HepG2 (cell line): ENCODE results near the gene SPRYD3. TPM values are rescaled to one million over a fixed set of nuclear protein-coding genes. Genes with fewer than 3 reads are reported as not detected.

Source experiments
- ATAC-seq: fragments of 200-7000 bp; cut with Tn5 transposase; 3 replicates; pipeline ENCODE4 v1.9.1; 2020; ENCODE audit warnings: mild to moderate bottlenecking, moderate library complexity
- BruUV-seq: library from RNA; stranded (reverse); fragments of 400-500 nt; replicated peaks from 2 replicates; lab custom pipeline; 2021; lab: Mats Ljungman, UMichigan
- CTCF ChIA-PET: fragments of 300-600 bp; formaldehyde crosslinking; extraction: SDS; loops from one replicate; lab custom pipeline; 2021; ENCODE audit warnings: low total read pairs, inconsistent platforms, low intra/inter-chr PET ratio; lab: Yijun Ruan, JAX
- POLR2A ChIA-PET: fragments of 350-600 bp; sonication (Branson Sonifier 250); formaldehyde crosslinking; loops from one replicate; lab custom pipeline; 2020; ENCODE audit warnings: antibody characterized with exemption, inconsistent platforms; lab: Yijun Ruan, JAX
- DNase-seq: peaks from one replicate; pipeline ENCODE4 v3.0.0-alpha.2; 2015; ENCODE audit warnings: low spot score
- FAIRE-seq: peaks from 3 replicates; lab custom pipeline; 2011; peaks lifted over from hg19 to GRCh38; lab: Jason Lieb, UNC
- H2AFZ ChIP-seq: one replicate; pipeline ENCODE4 v1.6.1; 2011; ENCODE audit warnings: low read length, inconsistent platforms
- H3K27ac ChIP-seq: fragments of 300-600 bp; 3 replicates; pipeline ENCODE4 v1.8.0; 2011; ENCODE audit warnings: mixed run types, mild to moderate bottlenecking, mixed read lengths, low read length, inconsistent platforms; ENCODE audit not compliant: insufficient read depth; ENCODE audit errors: extremely low read length
- H3K27me3 ChIP-seq, 2 experiments: fragments of 200-600 bp in 1 of 2; 2 replicates in 1 of 2; 3 replicates in 1 of 2; pipeline versions ENCODE4 v1.6.0 to v1.8.0; 2011; ENCODE audit warnings: low read length in 2 of 2, mild to moderate bottlenecking in 2 of 2, moderate library complexity in 2 of 2, inconsistent platforms in 1 of 2; ENCODE audit not compliant: insufficient read depth in 2 of 2, control insufficient read depth in 1 of 2
- H3K36me3 ChIP-seq, 2 experiments: fragments of 200-600 bp in 1 of 2; replicated peaks in 1 of 2; 2 replicates in 1 of 2; 3 replicates in 1 of 2; pipeline versions ENCODE4 v1.5.1 to v1.8.0; 2011; ENCODE audit warnings: low read length in 2 of 2, inconsistent platforms in 1 of 2; ENCODE audit not compliant: insufficient read depth in 2 of 2, control insufficient read depth in 1 of 2
- H3K4me1 ChIP-seq: 2 replicates; pipeline ENCODE4 v1.5.1; 2012; ENCODE audit warnings: low read length, inconsistent platforms; ENCODE audit not compliant: insufficient read depth
- H3K4me2 ChIP-seq: 2 replicates; pipeline ENCODE4 v1.6.0; 2011; ENCODE audit warnings: low read depth, low read length, inconsistent platforms
- H3K4me3 ChIP-seq, 3 experiments: fragments of 200-600 bp in 1 of 3; sonication (generic), shearing (Covaris generic) in 1 of 3; replicated peaks in 1 of 3; 2 replicates each; pipeline ENCODE4 v1.5.1; 2011 to 2016; ENCODE audit warnings: low read length in 3 of 3, inconsistent platforms in 2 of 3, low read depth in 2 of 3, mild to moderate bottlenecking in 2 of 3, control low read depth in 1 of 3, mixed read lengths in 1 of 3; ENCODE audit not compliant: insufficient read depth in 1 of 3
- H3K79me2 ChIP-seq: one replicate; pipeline ENCODE4 v1.6.1; 2011; ENCODE audit warnings: low read length, inconsistent platforms; ENCODE audit not compliant: insufficient read depth
- H3K9ac ChIP-seq: 2 replicates; pipeline ENCODE4 v1.6.0; 2011; ENCODE audit warnings: mild to moderate bottlenecking, low read depth, low read length, inconsistent platforms; ENCODE audit not compliant: insufficient read depth
- H3K9me3 ChIP-seq: 2 replicates; pipeline ENCODE4 v1.5.1; 2012; ENCODE audit warnings: mild to moderate bottlenecking, low read length
- H4K20me1 ChIP-seq: 2 replicates; pipeline ENCODE4 v1.6.0; 2011; ENCODE audit warnings: inconsistent platforms, mild to moderate bottlenecking, low read length, moderate library complexity; ENCODE audit not compliant: insufficient read depth
- ARID2 ChIP-seq: sonication (generic); formaldehyde crosslinking; IDR thresholded peaks from 2 replicates; pipeline ENCODE4 v1.8.1; 2022; ENCODE audit warnings: mild to moderate bottlenecking, missing genetic modification reagents, borderline replicate concordance
- ARID4A ChIP-seq: sonication (generic); formaldehyde crosslinking; IDR thresholded peaks from 2 replicates; pipeline ENCODE4 v1.5.0; 2020; ENCODE audit warnings: mild to moderate bottlenecking, missing genetic modification reagents, borderline replicate concordance
- HNF1B ChIP-seq: sonication (generic); formaldehyde crosslinking; IDR thresholded peaks from 2 replicates; pipeline ENCODE4 v1.5.1; 2020; ENCODE audit warnings: mild to moderate bottlenecking, moderate library complexity, missing genetic modification reagents
- RBFOX2 ChIP-seq: fragments of 200-400 bp; formaldehyde crosslinking; IDR thresholded peaks from 2 replicates; pipeline ENCODE4 v1.6.1; 2017; ENCODE audit warnings: low read depth, mild to moderate bottlenecking, low read length
- RBM39 ChIP-seq: fragments of 200-400 bp; formaldehyde crosslinking; IDR thresholded peaks from one replicate; pipeline ENCODE4 v1.6.1; 2018; ENCODE audit warnings: antibody characterized with exemption, mild to moderate bottlenecking, low read depth, low read length; ENCODE audit not compliant: poor library complexity, severe bottlenecking
- SMAD3 ChIP-seq: sonication (generic); formaldehyde crosslinking; IDR thresholded peaks from 2 replicates; pipeline ENCODE4 v1.4.0; 2020; ENCODE audit warnings: missing genetic modification reagents
- SYNCRIP ChIP-seq: fragments of 200-400 bp; formaldehyde crosslinking; IDR thresholded peaks from 2 replicates; pipeline ENCODE4 v1.6.1; 2018; ENCODE audit warnings: mild to moderate bottlenecking, low read depth, low read length; ENCODE audit not compliant: insufficient read depth
- WGBS: methylation state at CpG from one replicate; pipeline ENCODE4 v1.1.6; 2017; ENCODE audit warnings: low lambda C conversion rate; 5-methylcytosine and 5-hydroxymethylcytosine counted together
- in situ Hi-C: cut with HindIII; loops from 2 replicates; pipeline ENCODE4 v1.10.0; 2017; ENCODE audit warnings: low pct_unique_long_range_greater_than_20kb; ENCODE audit not compliant: extremely low pct_ligation_motif_present
- intact Hi-C: fragments of 100-400 bp; cut with micrococcal nuclease; formaldehyde crosslinking; loops from one replicate; pipeline ENCODE4 v1.10.0; 2022; ENCODE audit not compliant: unreplicated experiment
- polyA plus RNA-seq, 8 experiments: library from polyadenylated mRNA; depleted of rRNA in 3 of 8; stranded (reverse) in 7 of 8; unstranded in 1 of 8; fragments of >200 nt; fragmentation: Illumina TruSeq in 4 of 8; extraction: Trizol in 4 of 8; gene quantifications; 2 replicates each; pipeline versions ENCODE4 v1.2.1 to v1.2.3, GENCODE V29; 2011 to 2016; ENCODE audit warnings: low read depth in 4 of 8, missing spikeins in 1 of 8, mixed read lengths in 1 of 8; ENCODE audit not compliant: insufficient read depth in 1 of 8
- total RNA-seq, 5 experiments: library from RNA; depleted of rRNA; stranded (reverse); fragments of >200 nt; fragmentation: Illumina TruSeq; extraction: Trizol; gene quantifications; 2 replicates each; pipeline ENCODE4 v1.2.3, GENCODE V29; 2016; ENCODE audit warnings: low read depth in 1 of 5

Gene SPRYD3
- total and polyA plus RNA-seq, 2 of the 13 experiments (the other 11 are each of a cell fraction or from before 2014, with no cell fraction given), result 9.0 to 9.2 TPM

- Histone ChIP-seq H3K27me3 (no peaks in the 10 kb centered on the region), H3K4me3 (no peak overlapping the region), H2AFZ (no peak overlapping the region), H3K79me2 (no peaks in the 10 kb centered on the region), H3K9me3 (no peaks in the 10 kb centered on the region), H4K20me1 (no peaks in the 10 kb centered on the region), H3K27ac (no peak overlapping the region), H3K4me1 (peaks cover 35% of the 10 kb centered on the region), H3K9ac (no peak overlapping the region), H3K36me3 (peaks cover 0 to 18% of the 10 kb centered on the region in 2 experiments; a peak in 2 of 5 replicates), H3K4me2 (no peak overlapping the region)
- POLR2A ChIA-PET, result interaction anchor here (1.0 to 3.4 kb wide), 4 partner anchors 10 to 16 kb away, joined by 3 to 43 read pairs (median 21); partner anchors contain the start of genes SPRYD3 and TNS2
- no peak for DNase-seq
- WGBS, result 97% methylated on average over 9 of the region's 14 CpGs
- intact Hi-C loops (no loop called here), in situ Hi-C loops (loop anchor here (5.0 kb wide), 2 partner anchors 39 to 129 kb away; partner anchors contain the start of gene SOAT2)
- BruUV-seq, result no TSS peak
- CTCF ChIA-PET, result no interaction called here
- TF ChIP-seq RBFOX2, result 0 out of 2 replicates have a peak, but pooled peaks have one; percentile 23
- no peak for TF ChIP-seq SMAD3 (CRISPR knock-in tag)
- no peak for ATAC-seq
- no peak for FAIRE-seq
Observed at GRCh38 chr12:53062977-53063707, 16.0 kb downstream of the SPRYD3 start.

GRCh38 chr12:53062011-53062961, 16.9 kb downstream of the SPRYD3 start:
- peak overlapping the region in 1 of 3 experiments; percentile 18; a peak in 1 of 6 replicates for H3K4me3 ChIP-seq
- no peaks in the 10 kb centered on the region for H4K20me1 ChIP-seq
- H3K27ac ChIP-seq, result peak overlapping the region; percentile 61
- no peaks in the 10 kb centered on the region for H3K9me3 ChIP-seq
- no peak for ATAC-seq
- in situ Hi-C loops, result loop anchor here (5.0 kb wide), 2 partner anchors 40 to 130 kb away; partner anchors contain the start of gene SOAT2
- H3K4me1 ChIP-seq, result peaks cover 35% of the 10 kb centered on the region
- H3K36me3 ChIP-seq, result peaks cover 0 to 18% of the 10 kb centered on the region in 2 experiments; a peak in 2 of 5 replicates
- ChIA-PET CTCF (no interaction called here), POLR2A (interaction anchor here (0.7 to 3.4 kb wide), 10 partner anchors 9 to 233 kb away, joined by 3 to 50 read pairs (median 6); partner anchors contain the start of genes CSAD, EIF4B, PFDN5 and SOAT2)
- no peaks in the 10 kb centered on the region for H3K79me2 ChIP-seq
- FAIRE-seq, result no peak
- intact Hi-C loops, result no loop called here
- BruUV-seq, result no TSS peak
- no peak overlapping the region for H2AFZ ChIP-seq
- WGBS, result 92% methylated on average over 20 of the region's 20 CpGs
- DNase-seq, result no peak
- no peaks in the 10 kb centered on the region for H3K27me3 ChIP-seq
- H3K4me2 ChIP-seq, result peak overlapping the region; percentile 53
- H3K9ac ChIP-seq, result no peak overlapping the region
- TF ChIP-seq HNF1B (CRISPR knock-in tag) (no peak), SYNCRIP (no peak), ARID2 (CRISPR knock-in tag) (no peak), RBM39 (peak; percentile 10), ARID4A (no peak)
